SK-N-SH treated with all-trans-retinoic acid at 6 μM for 48 hours (cell line): ENCODE results near the gene AGAP3.

Source experiments
- SNAI2 ChIP-seq: fragments of 250-450 bp; sonication (Bioruptor Pico); IDR thresholded peaks from 2 replicates; pipeline ENCODE4 v1.5.0; 2020; ENCODE audit warnings: mild to moderate bottlenecking, moderate library complexity
- ZC3H10 ChIP-seq: fragments of 250-450 bp; sonication (Bioruptor Pico); IDR thresholded peaks from 2 replicates; pipeline ENCODE4 v1.5.1; 2021; ENCODE audit warnings: mild to moderate bottlenecking, moderate library complexity
- ZNF8 ChIP-seq: fragments of 450-650 bp; formaldehyde crosslinking; IDR thresholded peaks from 2 replicates; pipeline ENCODE4 v1.5.0; 2020; ENCODE audit warnings: mild to moderate bottlenecking, moderate library complexity
- TF ChIP-seq, protein P1 (sequence below): fragments of 250-450 bp; sonication (Bioruptor Pico); IDR thresholded peaks from 2 replicates; pipeline ENCODE4 v1.8.0; 2020; ENCODE audit warnings: mild to moderate bottlenecking, moderate library complexity, borderline replicate concordance

GRCh38 chr7:151137791-151138152 lies 51.5 kb downstream of the AGAP3 start:
- TF ChIP-seq, protein P1, sequence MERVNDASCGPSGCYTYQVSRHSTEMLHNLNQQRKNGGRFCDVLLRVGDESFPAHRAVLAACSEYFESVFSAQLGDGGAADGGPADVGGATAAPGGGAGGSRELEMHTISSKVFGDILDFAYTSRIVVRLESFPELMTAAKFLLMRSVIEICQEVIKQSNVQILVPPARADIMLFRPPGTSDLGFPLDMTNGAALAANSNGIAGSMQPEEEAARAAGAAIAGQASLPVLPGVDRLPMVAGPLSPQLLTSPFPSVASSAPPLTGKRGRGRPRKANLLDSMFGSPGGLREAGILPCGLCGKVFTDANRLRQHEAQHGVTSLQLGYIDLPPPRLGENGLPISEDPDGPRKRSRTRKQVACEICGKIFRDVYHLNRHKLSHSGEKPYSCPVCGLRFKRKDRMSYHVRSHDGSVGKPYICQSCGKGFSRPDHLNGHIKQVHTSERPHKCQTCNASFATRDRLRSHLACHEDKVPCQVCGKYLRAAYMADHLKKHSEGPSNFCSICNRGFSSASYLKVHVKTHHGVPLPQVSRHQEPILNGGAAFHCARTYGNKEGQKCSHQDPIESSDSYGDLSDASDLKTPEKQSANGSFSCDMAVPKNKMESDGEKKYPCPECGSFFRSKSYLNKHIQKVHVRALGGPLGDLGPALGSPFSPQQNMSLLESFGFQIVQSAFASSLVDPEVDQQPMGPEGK (CRISPR knock-in tag) = no peak
- TF ChIP-seq ZNF8 (CRISPR knock-in tag) = no peak
- TF ChIP-seq ZC3H10 (CRISPR knock-in tag) = no peak
- no peak for TF ChIP-seq SNAI2
